H4 (cell line): ENCODE measurements around the gene C2orf80. TPM values are rescaled to one million over a fixed set of nuclear protein-coding genes. Genes with fewer than 3 reads are reported as not detected.
"Not testable (repeated sequence)": the region's sequence is repeated elsewhere in the genome, so short reads cannot be mapped to it uniquely, and the experiment has no call there.

Experiments
- DNase-seq: peaks from one replicate; pipeline ENCODE4 v3.0.0-alpha.2; 2015; ENCODE audit warnings: low spot score
- total RNA-seq: library from RNA; depleted of rRNA; stranded (reverse); fragments of >200 nt; shearing (Covaris generic); gene quantifications from 2 replicates; pipeline ENCODE4 v1.2.3, GENCODE V29; 2014; rRNA removed

C2orf80 gene
- total RNA-seq, 1 experiment from 2014 or later, result not detected

- no peak for DNase-seq
Measured at GRCh38 chr2:208135794-208136715, 53.8 kb downstream of the C2orf80 start.

- peak; percentile 44 for DNase-seq
Measured at GRCh38 chr2:208134928-208135586, 54.8 kb downstream of the C2orf80 start.

- no peak for DNase-seq
Measured at GRCh38 chr2:208130712-208131110, 59.1 kb downstream of the C2orf80 start.

DNA sequence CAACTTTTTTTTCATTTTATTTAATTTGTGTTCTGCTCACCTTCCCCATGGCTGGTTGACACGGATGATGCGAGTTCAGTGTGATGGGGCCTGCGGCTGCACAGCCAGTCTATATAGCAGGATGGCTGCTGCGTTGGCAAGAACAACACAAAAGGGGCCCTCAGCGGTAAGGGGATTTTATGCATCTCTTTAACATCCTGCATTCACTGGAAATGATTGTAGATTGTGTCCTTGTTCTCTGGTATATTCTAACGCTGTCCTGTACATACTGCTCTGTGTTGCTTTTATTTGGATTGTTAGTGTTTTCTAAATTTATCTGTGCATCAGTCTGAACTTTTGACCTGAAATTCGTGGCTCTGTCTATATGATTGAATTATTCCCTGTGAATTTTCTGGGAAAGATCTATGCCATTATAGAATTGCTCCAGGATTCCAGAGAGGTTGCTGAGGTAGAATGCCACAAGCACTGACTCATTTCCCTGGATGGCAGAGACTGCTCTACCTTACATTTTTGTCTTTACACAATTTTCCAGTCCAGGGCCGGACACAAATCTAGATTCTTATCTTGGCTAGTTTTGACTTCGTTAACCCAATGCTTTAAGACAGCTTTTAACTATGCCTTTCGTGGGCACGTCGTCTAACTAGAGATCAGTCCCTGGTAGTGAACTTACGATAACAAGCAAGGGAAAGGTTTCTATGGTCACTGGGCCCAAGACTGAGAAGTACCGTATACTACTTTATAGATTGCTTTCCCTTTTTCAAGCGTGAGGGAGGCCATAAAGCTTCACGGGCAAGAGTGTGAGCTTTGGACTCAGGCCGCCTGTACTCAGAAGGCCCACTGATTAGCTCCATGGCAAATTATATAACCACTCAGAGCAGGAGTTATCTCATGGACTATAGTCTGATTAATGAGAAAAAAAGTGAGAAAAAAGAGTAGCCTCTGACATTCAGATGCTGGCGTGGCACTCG, 59.8 kb downstream of the C2orf80 start, which contains the start of gene CRYGC:
Gene CRYGC (minus strand): TSS at position 85 of the 968 bp plus-strand sequence. CDS start 36 bp downstream, at position 49.
- no peak for DNase-seq

DNA sequence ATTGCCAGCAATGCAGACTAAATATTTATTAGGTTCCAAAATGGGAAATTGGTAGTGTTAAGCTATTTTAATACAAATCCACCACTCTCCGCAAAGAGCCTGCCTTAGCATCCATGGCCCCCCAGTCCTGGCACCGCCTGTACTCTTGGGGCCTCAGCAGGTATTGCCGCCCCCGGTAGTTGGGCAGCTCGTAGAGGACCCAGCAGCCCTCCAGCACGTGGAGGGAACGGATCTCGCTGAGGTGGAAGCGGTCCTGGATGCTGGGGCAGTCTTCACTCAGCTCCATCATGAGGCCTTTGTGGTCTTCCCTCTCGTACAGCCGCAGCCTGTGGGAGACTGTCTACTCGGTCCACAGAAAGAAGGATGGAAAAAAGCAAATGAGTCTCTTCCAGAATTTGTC, 61.7 kb downstream of the C2orf80 start:
- DNase-seq, result no peak

- DNase-seq, result no peak
Measured at GRCh38 chr2:208127090-208127489, 62.7 kb downstream of the C2orf80 start.

- no peak for DNase-seq
Measured at GRCh38 chr2:208125251-208125650, 64.6 kb downstream of the C2orf80 start.

GRCh38 chr2:208124013-208124715, 65.7 kb downstream of the C2orf80 start, which contains the start of gene CRYGD:
TSS of gene CRYGD (minus strand) at chr2:208124524. CDS start at chr2:208124473, 51 bp downstream.
- not testable (repeated sequence) for DNase-seq

- DNase-seq, result no peak
Measured at GRCh38 chr2:208122248-208122647, 67.6 kb downstream of the C2orf80 start.

- DNase-seq, result no peak
Measured at GRCh38 chr2:208118918-208119317, 70.9 kb downstream of the C2orf80 start.

GRCh38 chr2:208117390-208117789, 72.4 kb downstream of the C2orf80 start:
- not testable (repeated sequence) for DNase-seq

Other genes starting within 250 kb of the C2orf80 start
- gene PLEKHM3, start 164.5 kb downstream of the C2orf80 start, total RNA-seq, result 2.2 and 2.8 TPM in 2 replicates
- gene CRYGD, start 65.5 kb downstream of the C2orf80 start, total RNA-seq, result not detected in 2 replicates
- gene CRYGC, start 60.2 kb downstream of the C2orf80 start, total RNA-seq, result not detected in 2 replicates
- not detected in 2 replicates for gene CRYGB, start 43.9 kb downstream of the C2orf80 start, total RNA-seq
- gene CRYGA, start 26.4 kb downstream of the C2orf80 start, total RNA-seq, result not detected in 2 replicates
- gene IDH1, start 65.0 kb upstream of the C2orf80 start, total RNA-seq, result 230 and 259 TPM in 2 replicates
- 11.8 and 16.0 TPM in 2 replicates for gene PIKFYVE, start 76.2 kb upstream of the C2orf80 start, total RNA-seq
- not detected in 2 replicates for gene PTH2R, start 216.8 kb upstream of the C2orf80 start, total RNA-seq